Measurements from ENCODE around the gene TFCP2.
"Not testable (repeated sequence)": the region's sequence is repeated elsewhere in the genome, so short reads cannot be mapped to it uniquely, and the experiment has no call there.

The TFCP2 gene

GRCh38 chr12:51080136-51080535 is 92.8 kb downstream of the TFCP2 start:
- DNase-seq, result no peak

- not testable (repeated sequence) for DNase-seq
Observed at GRCh38 chr12:51078866-51079265, 94.1 kb downstream of the TFCP2 start.

GRCh38 chr12:51078346-51078745 is 94.6 kb downstream of the TFCP2 start:
- not testable (repeated sequence) for DNase-seq

- no peak for DNase-seq
Observed at GRCh38 chr12:51077930-51078329, 95.0 kb downstream of the TFCP2 start.

GRCh38 chr12:51076236-51076930 is 96.6 kb downstream of the TFCP2 start:
- no peak for DNase-seq

GRCh38 chr12:51075390-51075789 is 97.5 kb downstream of the TFCP2 start:
- DNase-seq, result no peak

- DNase-seq, result no peak
Observed at GRCh38 chr12:51071663-51072062, 101.3 kb downstream of the TFCP2 start.

GRCh38 chr12:51070004-51070403 is 102.9 kb downstream of the TFCP2 start:
- no peak for DNase-seq

GRCh38 chr12:51067771-51068170 is 105.2 kb downstream of the TFCP2 start:
- DNase-seq, result no peak

- DNase-seq, result no peak
Observed at GRCh38 chr12:51067229-51067628, 105.7 kb downstream of the TFCP2 start.

GRCh38 chr12:51065530-51065929 is 107.4 kb downstream of the TFCP2 start:
- DNase-seq, result no peak

GRCh38 chr12:51062631-51063397 is 110.1 kb downstream of the TFCP2 start:
- DNase-seq, result no peak

- DNase-seq, result no peak
Observed at GRCh38 chr12:51059086-51059485, 113.8 kb downstream of the TFCP2 start.

- DNase-seq, result no peak
Observed at GRCh38 chr12:51056242-51056641, 116.7 kb downstream of the TFCP2 start.

GRCh38 chr12:51055060-51055459 is 117.9 kb downstream of the TFCP2 start:
- DNase-seq, result no peak

- no peak for DNase-seq
Observed at GRCh38 chr12:51051787-51052186, 121.1 kb downstream of the TFCP2 start.

GRCh38 chr12:51049525-51049924 is 123.4 kb downstream of the TFCP2 start:
- DNase-seq, result no peak

GRCh38 chr12:51048661-51049251 is 124.2 kb downstream of the TFCP2 start:
- no peak for DNase-seq

GRCh38 chr12:51047655-51048540 is 125.0 kb downstream of the TFCP2 start, which contains the start of gene LETMD1:
TSS of gene LETMD1 (plus strand) at chr12:51048327. CDS start at chr12:51048357, 30 bp downstream.
- peak; percentile 93 for DNase-seq
